Esophagus muscularis mucosa (tissue), 4 donors: Measurements from ENCODE around the gene ERF. TPM values are rescaled to one million over a fixed set of nuclear protein-coding genes. Genes with fewer than 3 reads are reported as not detected.

ENCODE experiments used
- DNase-seq: peaks from one replicate; pipeline ENCODE4 v3.0.0-alpha.2; 2017; ENCODE audit errors: extremely low spot score
- H3K27ac ChIP-seq, 4 donors: fragments of 200-600 bp; sonication (generic); replicated peaks in 1 of 4; 1 replicate in 3 of 4; 2 replicates in 1 of 4; pipeline ENCODE4 v1.5.1; 2016 to 2019; ENCODE audit warnings: mild to moderate bottlenecking in 1 of 4
- H3K27me3 ChIP-seq, 4 donors: fragments of 200-600 bp; sonication (generic); one replicate each; pipeline versions ENCODE4 v1.5.1 to v1.6.0; 2016 to 2019
- H3K36me3 ChIP-seq, 4 donors: fragments of 200-600 bp; sonication (generic); one replicate each; pipeline ENCODE4 v1.5.1; 2016 to 2019
- H3K4me1 ChIP-seq, 4 donors: fragments of 200-600 bp; sonication (generic); one replicate each; pipeline ENCODE4 v1.5.1; 2016 to 2019
- H3K4me3 ChIP-seq, 4 donors: fragments of 200-600 bp; sonication (generic); 1 replicate in 2 of 4; 2 replicates in 2 of 4; pipeline ENCODE4 v1.5.1; 2016 to 2019; ENCODE audit warnings: mild to moderate bottlenecking in 4 of 4, moderate library complexity in 1 of 4
- H3K9me3 ChIP-seq, 4 donors: fragments of 200-600 bp; sonication (generic); 1 replicate in 3 of 4; 2 replicates in 1 of 4; pipeline ENCODE4 v1.5.1; 2016 to 2019
- EP300 ChIP-seq: sonication (generic); formaldehyde crosslinking; IDR thresholded peaks from one replicate; pipeline ENCODE4 v1.6.1; 2017; ENCODE audit warnings: antibody characterized with exemption
- POLR2A ChIP-seq: fragments of 450-650 bp; IDR thresholded peaks from one replicate; pipeline ENCODE4 v1.6.1; 2017; ENCODE audit warnings: antibody characterized with exemption, moderate library complexity, mild to moderate bottlenecking, low read depth
- POLR2AphosphoS5 ChIP-seq, 2 donors: sonication (generic); formaldehyde crosslinking; IDR thresholded peaks; one replicate each; pipeline ENCODE4 v1.6.1; 2017; ENCODE audit warnings: antibody characterized with exemption in 2 of 2
- WGBS: methylation state at CpG from one replicate; pipeline ENCODE4 v1.1.5; 2018; 5-methylcytosine and 5-hydroxymethylcytosine counted together
- intact Hi-C: fragments of 100-400 bp; cut with DNase I; formaldehyde crosslinking; loops from one replicate; pipeline ENCODE4 v1.15.1; 2023
- total RNA-seq, 4 donors: library from RNA; depleted of rRNA; stranded (reverse); fragments of >200 nt; gene quantifications; one replicate each; pipeline versions ENCODE4 v1.1.0 to v1.2.1, GENCODE V29; 2016
- TF ChIP-seq, protein P1 (sequence below), 3 experiments: fragments of 200-600 bp in 2 of 3; fragments of 450-650 bp in 1 of 3; sonication (generic) in 2 of 3; IDR thresholded peaks; one replicate each; pipeline ENCODE4 v1.5.1; 2017 to 2019; ENCODE audit warnings: antibody characterized with exemption in 3 of 3, mild to moderate bottlenecking in 2 of 3, moderate library complexity in 1 of 3

Gene ERF
- total RNA-seq, 4 donors from 2014 or later = 16.6 to 38.8 (median 35.5) TPM

DNA sequence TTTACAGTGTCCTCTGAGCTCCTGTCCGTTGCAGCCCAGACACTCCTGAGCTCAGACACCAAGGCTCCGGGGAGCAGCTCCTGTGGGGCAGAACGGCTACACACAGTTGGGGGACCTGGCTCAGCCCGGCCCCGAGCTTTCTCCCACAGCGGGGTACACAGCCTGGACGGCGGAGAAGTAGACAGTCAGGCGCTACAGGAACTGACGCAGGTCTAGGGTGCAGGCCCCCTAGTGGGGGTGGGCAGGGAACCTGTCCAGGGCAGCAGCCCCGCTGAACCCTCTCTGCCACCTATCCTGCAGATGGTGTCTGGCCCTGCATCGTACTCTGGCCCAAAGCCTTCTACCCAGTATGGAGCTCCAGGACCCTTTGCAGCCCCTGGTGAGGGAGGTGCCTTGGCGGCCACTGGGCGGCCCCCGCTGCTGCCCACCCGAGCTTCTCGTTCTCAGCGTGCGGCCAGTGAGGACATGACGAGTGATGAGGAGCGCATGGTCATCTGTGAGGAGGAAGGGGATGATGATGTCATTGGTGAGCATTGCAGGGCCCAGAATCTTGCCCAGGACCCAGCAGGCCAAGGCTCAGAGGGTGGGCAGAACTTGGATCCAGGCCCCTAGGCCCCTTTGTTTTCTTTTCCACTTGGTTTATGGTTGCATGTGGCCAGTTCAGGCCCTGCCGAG lies 34.1 kb upstream of the ERF start:
- peaks cover 55 to 73% (median 73%) of the 10 kb centered on the region in 4 donors for H3K36me3 ChIP-seq
- intact Hi-C loops = no loop called here
- no peak overlapping the region for H3K27ac ChIP-seq
- no peak for TF ChIP-seq EP300
- TF ChIP-seq, protein P1, sequence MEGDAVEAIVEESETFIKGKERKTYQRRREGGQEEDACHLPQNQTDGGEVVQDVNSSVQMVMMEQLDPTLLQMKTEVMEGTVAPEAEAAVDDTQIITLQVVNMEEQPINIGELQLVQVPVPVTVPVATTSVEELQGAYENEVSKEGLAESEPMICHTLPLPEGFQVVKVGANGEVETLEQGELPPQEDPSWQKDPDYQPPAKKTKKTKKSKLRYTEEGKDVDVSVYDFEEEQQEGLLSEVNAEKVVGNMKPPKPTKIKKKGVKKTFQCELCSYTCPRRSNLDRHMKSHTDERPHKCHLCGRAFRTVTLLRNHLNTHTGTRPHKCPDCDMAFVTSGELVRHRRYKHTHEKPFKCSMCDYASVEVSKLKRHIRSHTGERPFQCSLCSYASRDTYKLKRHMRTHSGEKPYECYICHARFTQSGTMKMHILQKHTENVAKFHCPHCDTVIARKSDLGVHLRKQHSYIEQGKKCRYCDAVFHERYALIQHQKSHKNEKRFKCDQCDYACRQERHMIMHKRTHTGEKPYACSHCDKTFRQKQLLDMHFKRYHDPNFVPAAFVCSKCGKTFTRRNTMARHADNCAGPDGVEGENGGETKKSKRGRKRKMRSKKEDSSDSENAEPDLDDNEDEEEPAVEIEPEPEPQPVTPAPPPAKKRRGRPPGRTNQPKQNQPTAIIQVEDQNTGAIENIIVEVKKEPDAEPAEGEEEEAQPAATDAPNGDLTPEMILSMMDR (IDR thresholded peaks at IDR 0.05) = no peak
- WGBS = 83% methylated on average over 7 of the region's 22 CpGs
- H3K9me3 ChIP-seq = no peaks in the 10 kb centered on the region
- no peak for DNase-seq
- peaks cover 25 to 41% (median 30%) of the 10 kb centered on the region in 4 donors for H3K4me1 ChIP-seq
- no peaks in the 10 kb centered on the region for H3K27me3 ChIP-seq
- H3K4me3 ChIP-seq = no peak overlapping the region

GRCh38 chr19:42288387-42288786 lies 33.5 kb upstream of the ERF start:
- 100% methylated on average over 1 of the region's 4 CpGs for WGBS
- intact Hi-C loops = no loop called here
- peaks cover 26 to 43% (median 32%) of the 10 kb centered on the region in 4 donors for H3K4me1 ChIP-seq
- no peak for DNase-seq
- no peak overlapping the region for H3K27ac ChIP-seq
- H3K27me3 ChIP-seq = no peaks in the 10 kb centered on the region
- peaks cover 49 to 67% (median 66%) of the 10 kb centered on the region in 4 donors for H3K36me3 ChIP-seq
- no peak overlapping the region for H3K4me3 ChIP-seq
- no peak for TF ChIP-seq POLR2AphosphoS5 (IDR thresholded peaks at IDR 0.05)
- TF ChIP-seq, protein P1 (IDR thresholded peaks at IDR 0.05) = no peak
- no peak for TF ChIP-seq EP300
- no peak for TF ChIP-seq POLR2A
- no peaks in the 10 kb centered on the region for H3K9me3 ChIP-seq

GRCh38 chr19:42287827-42288107 lies 32.8 kb upstream of the ERF start:
- peaks cover 43 to 61% (median 60%) of the 10 kb centered on the region in 4 donors for H3K36me3 ChIP-seq
- H3K4me1 ChIP-seq = peaks cover 32 to 49% (median 38%) of the 10 kb centered on the region in 4 donors
- peak overlapping the region in 1 of 4 donors; percentile 7 for H3K27ac ChIP-seq
- WGBS = 83% methylated on average over 10 of the region's 10 CpGs
- H3K4me3 ChIP-seq = no peak overlapping the region
- no peaks in the 10 kb centered on the region for H3K27me3 ChIP-seq
- H3K9me3 ChIP-seq = no peaks in the 10 kb centered on the region
- intact Hi-C loops = no loop called here
- TF ChIP-seq POLR2AphosphoS5 (IDR thresholded peaks at IDR 0.05) = no peak
- TF ChIP-seq, protein P1 (IDR thresholded peaks at IDR 0.05) = no peak
- no peak for TF ChIP-seq POLR2A
- no peak for TF ChIP-seq EP300
- no peak for DNase-seq

DNA sequence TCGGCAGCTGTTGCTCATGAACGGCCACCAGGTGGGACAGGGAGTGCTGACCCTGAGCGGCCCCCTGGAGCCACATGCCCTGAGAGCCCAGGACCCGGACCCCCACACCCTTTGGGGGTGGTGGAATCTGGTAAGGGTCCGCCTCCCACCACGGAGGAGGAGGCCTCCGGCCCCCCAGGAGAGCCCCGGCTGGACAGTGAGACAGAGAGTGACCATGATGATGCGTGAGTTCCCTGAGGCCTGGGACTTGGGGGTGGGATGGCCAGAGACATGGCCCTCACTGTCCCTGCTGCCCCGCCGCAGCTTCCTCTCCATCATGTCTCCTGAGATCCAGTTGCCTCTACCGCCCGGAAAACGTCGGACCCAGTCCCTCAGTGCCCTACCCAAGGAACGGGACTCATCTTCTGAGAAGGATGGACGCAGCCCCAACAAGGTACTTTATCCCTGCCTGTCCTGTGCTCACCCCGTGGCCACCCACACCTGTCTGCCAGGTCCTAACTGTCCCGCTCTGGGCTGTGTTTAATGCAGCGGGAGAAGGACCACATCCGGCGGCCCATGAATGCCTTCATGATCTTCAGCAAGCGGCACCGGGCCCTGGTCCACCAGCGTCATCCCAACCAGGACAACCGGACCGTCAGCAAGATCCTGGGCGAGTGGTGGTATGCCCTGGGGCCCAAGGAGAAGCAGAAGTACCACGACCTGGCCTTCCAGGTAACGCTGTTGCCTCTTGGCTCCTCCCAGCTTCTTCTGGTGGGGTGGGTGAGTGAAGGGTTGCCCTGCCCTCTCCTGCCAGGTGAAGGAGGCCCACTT lies 32.3 kb upstream of the ERF start:
- intact Hi-C loops = no loop called here
- no peak for DNase-seq

More for the DNA sequence above, 32.3 kb upstream of the ERF start:
- H3K4me3 ChIP-seq = no peak overlapping the region
- no peaks in the 10 kb centered on the region for H3K27me3 ChIP-seq
- no peaks in the 10 kb centered on the region for H3K9me3 ChIP-seq
- peak overlapping the region; percentile 87 to 98 (median 92) for H3K27ac ChIP-seq
- WGBS = 85% methylated on average over 26 of the region's 30 CpGs
- peaks cover 38 to 55% (median 44%) of the 10 kb centered on the region in 4 donors for H3K4me1 ChIP-seq
- TF ChIP-seq POLR2A = no peak
- TF ChIP-seq POLR2AphosphoS5 (IDR thresholded peaks at IDR 0.05) = no peak
- TF ChIP-seq EP300 = no peak
- TF ChIP-seq, protein P1 (IDR thresholded peaks at IDR 0.05) = no peak
- peaks cover 37 to 55% (median 55%) of the 10 kb centered on the region in 4 donors for H3K36me3 ChIP-seq
